Skin epidermis (tissue), 12 donors: Measurements from ENCODE around the gene PAX8.
A peak's percentile ranks its signal among the peaks of the same experiment; 100 is the strongest.

ENCODE experiments used
- H3K27ac ChIP-seq, 21 experiments: fragments of 200-600 bp; sonication (generic) in 11 of 21; one replicate each; pipeline ENCODE4 v1.5.0; 2020; ENCODE audit warnings: mild to moderate bottlenecking in 3 of 21, inconsistent platforms in 2 of 21, moderate library complexity in 2 of 21
- H3K4me3 ChIP-seq, 7 experiments: fragments of 200-600 bp; sonication (generic) in 2 of 7; one replicate each; pipeline ENCODE4 v1.5.0; 2020; ENCODE audit warnings: inconsistent platforms in 2 of 7, mild to moderate bottlenecking in 2 of 7, moderate library complexity in 1 of 7

The PAX8 gene

DNA sequence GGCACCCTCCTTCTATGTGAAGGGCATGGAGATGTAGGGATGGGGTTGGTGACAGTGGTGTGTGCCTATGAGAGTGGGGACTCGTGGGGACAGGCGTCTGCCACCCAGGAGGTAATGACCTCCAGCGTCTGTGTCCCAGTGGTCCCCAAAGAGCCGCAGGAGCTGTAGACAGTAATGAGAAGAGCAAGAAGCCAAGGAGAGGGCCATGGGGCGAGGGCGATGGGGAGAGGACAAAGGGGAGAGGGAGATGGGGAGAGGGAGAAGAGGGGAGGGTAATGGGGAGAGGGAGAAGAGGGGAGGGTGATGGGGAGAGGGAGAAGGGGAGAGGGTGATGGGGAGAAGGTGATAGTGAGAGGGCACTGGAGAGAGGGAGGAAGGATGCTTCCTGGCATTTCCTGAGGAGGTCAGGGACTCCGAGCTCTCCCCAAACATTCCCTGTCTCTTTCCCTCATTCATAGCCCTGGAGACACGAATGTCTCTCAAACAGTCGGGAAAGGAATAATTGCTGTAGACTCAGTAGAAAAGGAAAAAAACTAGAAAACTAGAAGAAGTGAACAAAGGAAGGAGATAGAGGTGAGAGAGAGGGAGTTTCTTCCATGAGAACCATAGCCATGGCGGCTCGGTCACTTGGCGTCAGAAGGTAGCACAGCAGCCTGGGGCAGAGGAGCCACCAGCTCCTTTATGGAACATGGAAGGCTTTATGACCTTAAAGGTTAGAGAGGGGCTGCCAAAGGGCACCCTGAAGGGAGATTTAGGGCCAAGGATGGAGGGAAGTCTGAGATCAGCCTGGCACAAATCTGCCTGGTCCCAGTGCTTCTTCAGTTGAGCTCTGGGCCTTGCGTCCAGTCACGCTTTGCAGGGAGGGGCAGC, 65.4 kb downstream of the PAX8 start:
- no peak overlapping the region for H3K4me3 ChIP-seq
- peak overlapping the region in 13 of 21 experiments; percentile 28 to 88 (median 78) for H3K27ac ChIP-seq

DNA sequence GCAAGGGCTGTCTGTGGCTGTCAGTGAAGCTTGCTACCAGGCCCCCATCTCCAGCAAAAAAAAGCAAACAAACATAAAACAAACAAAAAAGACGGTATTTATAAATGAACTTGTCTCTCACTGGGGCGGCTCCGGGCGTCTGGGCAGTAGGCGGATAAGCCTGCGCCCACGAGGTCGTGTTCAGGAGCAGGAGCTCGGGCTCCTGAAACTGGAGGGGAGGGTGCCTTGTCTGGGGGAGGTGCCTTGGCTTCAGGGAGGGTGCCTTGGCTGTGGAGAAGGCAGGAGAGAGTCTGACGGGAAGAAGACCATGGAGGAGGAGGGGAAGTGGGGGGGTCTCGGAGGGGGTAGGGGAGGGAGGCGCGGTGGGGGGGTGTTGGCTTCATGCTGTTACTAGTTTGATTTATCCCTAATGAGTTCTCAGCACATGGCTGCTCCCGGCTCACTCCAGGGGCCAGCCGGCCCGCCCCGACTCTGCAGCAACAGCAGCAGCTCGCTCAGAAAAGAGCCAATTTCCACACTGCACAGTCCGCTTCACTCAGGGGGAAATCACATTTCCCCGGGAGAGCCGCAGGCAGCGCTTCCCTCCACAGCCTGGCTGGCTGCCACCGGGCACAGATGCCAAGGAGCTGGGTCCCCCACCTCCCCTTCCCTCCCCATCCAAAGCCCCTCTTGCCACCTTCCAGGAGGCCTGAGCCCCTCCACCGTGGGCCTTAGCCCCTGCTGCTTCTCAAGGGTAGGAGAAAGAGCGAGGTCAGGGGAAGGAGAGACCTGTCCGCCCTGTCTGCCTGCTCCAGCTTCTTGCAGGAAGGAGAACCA, 66.3 kb downstream of the PAX8 start:
- peak overlapping the region in 1 of 7 experiments; percentile 16 for H3K4me3 ChIP-seq
- peak overlapping the region in 20 of 21 experiments; percentile 8 to 88 (median 78) for H3K27ac ChIP-seq

DNA sequence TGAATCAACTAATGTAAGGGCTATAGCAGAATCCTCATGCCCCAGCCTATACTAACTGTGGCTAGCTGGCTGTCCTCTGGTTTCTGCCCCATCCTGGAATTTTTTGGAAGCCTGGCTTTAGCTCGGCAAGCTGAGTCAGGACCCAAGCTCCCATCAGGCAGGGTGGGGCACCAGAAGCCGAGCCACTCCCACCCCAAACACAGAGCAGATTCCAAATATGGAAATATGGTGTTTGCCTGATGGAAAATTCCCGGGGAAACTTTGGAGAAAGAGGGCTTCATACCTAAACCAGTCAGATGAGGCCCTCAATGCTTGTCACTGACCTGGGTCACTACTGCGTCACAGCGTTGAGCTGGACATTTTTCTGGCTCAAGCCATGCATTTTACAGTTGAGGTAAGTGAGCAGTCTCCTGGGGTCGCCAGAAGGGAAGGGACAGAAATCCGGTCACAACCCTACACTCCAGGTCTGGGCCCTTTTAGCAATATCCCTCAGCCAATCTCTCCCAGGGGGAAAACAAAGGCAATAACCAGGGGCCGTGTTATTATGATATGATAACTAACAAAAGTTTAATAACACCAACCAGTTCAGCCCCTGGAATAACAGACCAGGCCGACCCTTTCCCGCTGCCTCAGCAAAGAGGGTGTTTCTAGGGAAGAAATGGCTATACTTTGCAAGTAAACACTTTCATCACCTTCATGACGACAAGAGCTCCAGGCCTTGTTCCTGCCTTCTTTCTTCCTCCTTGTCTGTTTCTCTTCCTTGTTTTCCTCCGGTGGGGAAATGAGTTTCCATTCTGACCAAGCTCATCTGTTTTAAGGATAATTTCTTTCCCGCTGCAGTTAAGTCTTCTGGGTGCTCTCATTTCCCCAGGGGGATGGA, 67.3 kb downstream of the PAX8 start:
- peak overlapping the region in 1 of 7 experiments; percentile 16 for H3K4me3 ChIP-seq
- peak overlapping the region in 20 of 21 experiments; percentile 28 to 88 (median 78) for H3K27ac ChIP-seq

DNA sequence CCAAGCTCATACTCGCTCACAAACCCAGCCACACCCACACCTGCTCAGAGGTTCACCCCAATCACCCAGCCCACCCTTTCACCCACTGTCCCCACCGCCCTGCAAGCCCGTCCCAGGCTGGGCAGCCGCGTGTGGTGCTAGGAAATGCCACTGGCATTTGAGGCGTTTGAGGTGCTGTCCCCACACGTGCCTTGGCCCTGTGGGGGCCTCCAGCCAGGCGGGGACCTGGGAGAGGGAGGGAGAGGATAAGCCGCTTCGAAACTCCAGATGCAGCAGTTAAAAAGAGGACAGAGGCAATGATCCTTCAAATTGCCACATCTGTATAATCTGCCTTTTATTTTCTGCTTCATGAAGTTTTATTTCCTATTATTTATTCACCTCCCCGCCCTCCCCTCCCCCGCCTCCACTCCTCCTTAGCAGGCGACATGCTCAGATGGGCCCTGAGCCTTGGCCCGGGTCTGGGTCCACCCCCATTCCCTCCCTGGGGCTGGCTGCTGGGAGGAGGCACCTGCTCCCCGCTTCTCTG, 69.0 kb downstream of the PAX8 start:
- Histone ChIP-seq H3K4me3 (no peak overlapping the region), H3K27ac (peak overlapping the region in 9 of 21 experiments; percentile 35 to 88 (median 83))

DNA sequence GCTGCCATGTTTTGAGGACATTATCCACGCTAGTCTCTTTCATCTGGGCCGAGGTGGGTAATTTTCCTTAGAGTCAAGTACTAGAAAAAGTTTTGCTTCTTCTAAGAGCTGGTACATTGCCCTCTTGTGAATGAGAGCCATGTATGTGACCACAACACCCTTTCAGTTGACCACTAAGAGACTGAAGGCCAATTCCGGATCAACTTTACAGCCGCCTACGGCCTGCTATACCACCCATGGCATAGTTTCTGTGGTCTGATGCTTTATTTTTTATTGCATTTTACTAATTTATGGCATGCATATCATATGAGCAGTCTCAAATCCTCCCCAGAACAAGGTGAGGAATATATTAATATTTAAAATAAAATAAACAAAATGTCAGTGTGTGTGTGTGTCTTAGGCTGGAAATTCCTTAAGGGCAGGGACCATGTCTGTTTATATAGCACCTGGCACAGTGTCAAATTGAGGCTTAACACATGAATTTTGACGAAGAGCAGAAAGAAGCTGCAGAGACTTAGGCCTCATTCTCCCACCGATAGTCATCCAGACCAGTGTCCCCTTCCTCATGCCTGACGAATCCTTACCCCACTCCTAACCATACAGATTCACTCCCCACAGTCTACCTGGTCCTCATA, 69.6 kb downstream of the PAX8 start:
- H3K4me3 ChIP-seq, result no peak overlapping the region
- H3K27ac ChIP-seq, result peak overlapping the region in 7 of 21 experiments; percentile 78 to 88 (median 84)

DNA sequence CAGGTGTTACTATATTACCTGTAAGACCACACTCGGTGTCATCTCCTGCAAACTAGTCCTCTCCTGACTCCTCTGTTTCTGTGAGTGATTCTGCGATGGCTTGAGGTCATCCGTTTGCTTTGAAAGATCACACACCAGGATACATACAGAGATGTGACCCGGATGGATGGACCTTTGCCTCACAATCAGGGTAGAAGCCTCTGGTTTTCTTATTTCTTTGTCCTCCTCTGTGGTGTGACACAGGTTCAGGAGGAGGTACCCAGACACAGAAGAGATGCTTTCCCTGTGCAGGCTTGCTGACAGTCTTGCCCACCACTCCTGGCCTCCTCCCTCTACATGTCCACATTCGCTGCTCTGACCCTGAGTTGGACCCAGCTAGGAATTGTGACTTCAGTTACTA, 70.3 kb downstream of the PAX8 start:
- no peak overlapping the region for H3K4me3 ChIP-seq
- peak overlapping the region in 1 of 21 experiments; percentile 88 for H3K27ac ChIP-seq

DNA sequence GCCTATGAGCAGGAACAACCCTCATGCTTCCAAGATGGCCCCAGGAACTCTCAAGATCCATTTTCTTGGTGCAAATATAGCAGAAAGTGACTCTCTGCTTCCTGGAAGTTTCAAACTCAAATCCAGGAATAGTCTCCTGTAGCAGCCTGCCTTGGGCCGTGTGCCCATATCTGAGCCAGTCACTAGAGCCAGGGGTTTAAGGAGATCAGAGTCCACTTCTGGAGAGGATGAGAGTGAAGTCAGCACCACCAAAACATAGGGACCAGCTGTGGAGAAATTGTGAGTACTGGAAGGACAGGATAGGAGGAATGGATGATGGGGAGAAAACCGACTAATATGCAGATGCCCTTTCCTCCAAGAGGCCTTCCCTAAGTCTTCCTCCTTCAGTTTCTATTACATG, 71.7 kb downstream of the PAX8 start:
- H3K4me3 ChIP-seq, result no peak overlapping the region
- H3K27ac ChIP-seq, result no peak overlapping the region

DNA sequence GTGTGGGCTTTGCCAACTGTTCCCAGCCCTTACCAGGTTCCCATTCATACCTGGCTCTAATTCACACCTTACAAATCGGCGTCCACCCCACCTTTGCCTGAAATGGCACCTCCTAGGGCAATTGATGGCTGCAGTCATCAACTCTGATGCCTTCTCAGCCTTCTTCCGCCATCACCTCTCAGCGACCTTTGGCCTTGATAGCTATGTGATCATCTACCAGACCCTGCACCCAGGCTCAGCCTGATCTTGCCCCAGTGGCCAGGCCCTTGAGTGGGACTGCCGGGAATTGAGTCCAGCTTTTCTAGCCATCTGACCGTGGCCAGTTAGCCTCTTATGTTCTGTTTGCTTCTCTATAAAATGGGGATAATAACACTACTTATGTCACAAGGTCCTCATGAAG, 72.5 kb downstream of the PAX8 start:
- Histone ChIP-seq H3K4me3 (no peak overlapping the region), H3K27ac (no peak overlapping the region)

DNA sequence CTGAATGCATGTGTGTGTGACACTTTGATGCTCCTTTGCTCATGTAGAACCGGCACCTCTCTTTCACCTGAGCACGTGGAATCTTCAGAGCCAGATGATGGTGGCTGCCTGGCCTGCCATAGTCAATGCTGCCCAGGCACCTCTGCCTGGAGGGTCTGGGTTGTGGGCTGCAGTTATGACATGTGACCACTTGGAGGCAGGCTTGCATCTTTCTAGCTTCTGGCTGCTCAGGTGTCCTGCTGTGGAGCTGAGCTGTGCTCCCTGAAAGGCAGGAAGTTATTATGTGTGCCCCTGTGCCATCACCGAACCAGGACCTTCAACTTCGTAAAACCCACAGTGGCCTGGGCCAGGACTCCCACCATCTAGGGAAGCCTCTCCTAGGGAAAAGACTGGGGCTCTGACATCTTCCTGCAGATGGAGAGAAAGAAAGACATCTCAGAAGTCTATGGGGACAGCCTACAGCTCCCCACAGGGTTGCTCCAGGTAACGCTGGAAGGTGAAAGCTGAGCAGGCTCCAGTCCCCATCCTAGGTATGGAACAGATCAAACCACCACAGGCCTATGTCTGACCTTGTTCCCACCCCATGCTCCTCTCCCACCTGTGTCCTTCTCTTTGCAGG, 74.7 kb downstream of the PAX8 start:
- Histone ChIP-seq H3K4me3 (no peak overlapping the region), H3K27ac (peak overlapping the region in 6 of 21 experiments; percentile 16 to 52 (median 36))

DNA sequence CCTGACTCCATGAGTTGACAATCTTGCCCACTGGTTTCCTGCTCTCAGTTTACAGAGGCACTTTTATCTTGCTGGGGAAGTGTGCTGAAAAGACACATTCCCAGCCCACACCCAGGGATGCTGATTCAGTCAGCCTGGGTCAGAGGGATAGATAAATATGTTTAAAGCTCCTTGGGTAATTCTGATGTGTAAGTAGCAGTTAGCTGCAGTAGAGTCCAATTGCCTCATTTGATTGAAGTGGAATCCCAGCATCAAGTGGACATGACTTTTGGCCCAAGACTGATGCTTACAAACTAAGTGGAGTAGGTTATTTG, 75.5 kb downstream of the PAX8 start:
- no peak overlapping the region for H3K4me3 ChIP-seq

DNA sequence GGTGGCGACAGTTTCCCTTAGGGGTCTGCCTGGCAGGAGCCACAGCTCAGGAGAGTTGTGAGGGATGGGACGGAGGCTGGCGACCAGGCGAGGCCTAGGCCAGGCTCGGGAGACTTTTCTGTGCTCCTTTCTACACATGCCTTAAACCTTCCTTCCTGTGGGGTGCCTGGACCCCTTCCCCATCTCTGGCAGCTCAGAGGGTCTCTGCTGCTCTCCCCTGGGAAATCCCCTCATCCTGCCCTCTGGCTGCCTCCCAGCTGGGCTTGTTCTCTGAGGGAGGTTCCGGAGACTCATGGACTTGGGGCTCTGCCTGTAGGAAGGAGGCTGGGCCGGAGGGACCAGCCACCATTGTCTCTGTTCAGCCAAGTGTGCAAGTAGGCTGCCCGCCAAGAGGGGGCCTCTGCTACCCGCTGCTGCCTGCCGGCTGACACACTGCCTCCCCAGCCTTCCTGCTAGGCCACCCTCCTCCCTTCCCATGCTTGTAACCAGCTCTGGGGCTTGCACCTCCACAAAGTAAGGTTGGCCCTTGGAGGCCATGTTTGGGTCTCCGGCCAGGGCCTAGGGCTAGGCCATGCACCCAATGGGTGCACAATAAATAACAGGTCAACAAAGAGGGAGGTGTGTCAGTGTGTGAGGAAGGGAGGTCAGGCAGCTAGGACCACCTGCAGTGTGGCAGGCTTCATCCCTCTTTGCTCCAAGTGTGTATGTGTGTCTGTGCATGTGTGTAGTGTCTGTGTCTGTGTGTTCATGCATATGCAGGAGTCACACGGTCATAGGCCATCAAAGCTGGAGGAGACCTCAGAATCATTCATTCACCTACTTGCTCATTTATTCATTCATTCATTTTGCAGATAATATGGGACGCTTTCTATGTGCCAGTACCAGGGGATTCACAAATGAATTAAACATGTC, 76.2 kb downstream of the PAX8 start:
- Histone ChIP-seq H3K4me3 (no peak overlapping the region), H3K27ac (peak overlapping the region in 7 of 21 experiments; percentile 17 to 57 (median 46))

More for the DNA sequence above, 75.5 kb downstream of the PAX8 start:
- no peak overlapping the region for H3K27ac ChIP-seq

DNA sequence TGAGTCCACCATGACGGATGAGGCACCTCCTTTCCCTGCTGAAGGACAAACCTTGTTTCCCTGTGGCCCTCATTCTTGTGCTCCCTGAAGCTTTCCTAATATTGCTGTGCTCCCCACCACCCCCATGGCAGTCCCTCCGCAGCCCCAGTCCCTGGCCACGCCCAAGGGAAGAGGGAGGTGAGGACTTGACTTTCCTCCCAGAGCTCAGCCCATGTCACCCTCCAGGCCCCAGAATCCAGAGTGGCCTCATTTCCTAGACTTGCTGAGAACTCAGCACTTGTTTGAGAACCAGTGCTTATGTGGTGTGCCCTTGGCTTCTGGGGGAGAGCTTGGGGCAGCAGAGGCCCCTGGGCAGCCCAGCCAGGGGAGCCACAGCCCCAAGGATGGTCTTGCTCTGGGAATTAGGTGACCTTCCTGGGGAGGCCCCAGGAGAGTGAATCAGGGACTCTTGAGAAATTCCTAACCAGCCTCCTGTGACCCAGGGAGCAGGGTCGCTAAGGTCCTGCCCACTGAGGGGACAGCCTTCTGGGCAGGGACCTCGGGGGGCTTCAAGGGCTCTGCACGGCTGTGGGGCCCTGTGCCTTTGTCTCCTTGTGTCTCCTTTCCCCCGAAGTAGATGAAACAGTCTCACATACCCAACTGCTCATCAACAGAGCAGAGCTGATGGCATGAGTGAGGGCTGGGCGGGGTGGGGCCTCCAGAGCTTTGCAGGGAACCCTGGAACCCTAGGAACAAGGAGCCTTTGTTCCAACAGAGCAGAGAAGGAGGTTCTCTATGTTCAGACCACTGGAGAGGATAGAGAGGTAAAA, 77.0 kb downstream of the PAX8 start:
- Histone ChIP-seq H3K4me3 (no peak overlapping the region), H3K27ac (peak overlapping the region in 8 of 21 experiments; percentile 21 to 57 (median 44))

DNA sequence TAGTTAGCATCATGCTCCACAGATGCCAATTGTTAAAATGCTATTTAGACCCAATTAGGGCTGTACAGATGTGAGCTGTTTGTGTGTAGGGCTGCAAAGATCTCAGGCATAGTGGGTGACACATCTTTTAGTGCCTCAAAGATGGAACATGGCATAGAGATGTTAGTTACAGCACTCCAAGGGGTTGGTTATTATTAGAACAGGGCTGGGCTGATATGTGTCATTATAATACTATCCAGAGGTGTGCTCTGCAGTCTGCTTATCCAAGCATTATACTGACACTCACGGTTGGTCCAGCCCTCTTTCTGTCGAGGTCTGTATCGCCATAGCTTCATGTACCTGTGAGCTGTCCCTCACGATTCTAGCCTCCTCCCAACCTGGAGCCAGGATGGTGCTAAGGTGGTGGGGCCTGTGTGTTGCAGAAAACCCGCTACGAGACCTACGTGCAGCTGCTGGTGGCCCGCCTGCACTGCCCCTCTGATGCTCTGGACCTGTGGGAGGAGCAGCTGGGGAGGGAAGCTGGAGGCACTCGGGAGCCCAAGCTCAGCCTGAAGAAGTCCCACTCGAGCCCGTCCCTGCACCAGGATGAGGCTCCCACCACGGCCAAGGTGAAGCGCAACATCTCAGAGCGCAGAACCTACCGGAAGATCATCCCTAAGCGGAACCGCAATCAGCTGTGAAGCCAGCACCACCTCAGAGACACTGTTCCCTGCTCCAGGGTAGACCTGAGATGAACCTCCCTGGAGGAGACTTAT, 77.8 kb downstream of the PAX8 start:
- peak overlapping the region in 10 of 21 experiments; percentile 24 to 92 (median 88) for H3K27ac ChIP-seq
- no peak overlapping the region for H3K4me3 ChIP-seq

DNA sequence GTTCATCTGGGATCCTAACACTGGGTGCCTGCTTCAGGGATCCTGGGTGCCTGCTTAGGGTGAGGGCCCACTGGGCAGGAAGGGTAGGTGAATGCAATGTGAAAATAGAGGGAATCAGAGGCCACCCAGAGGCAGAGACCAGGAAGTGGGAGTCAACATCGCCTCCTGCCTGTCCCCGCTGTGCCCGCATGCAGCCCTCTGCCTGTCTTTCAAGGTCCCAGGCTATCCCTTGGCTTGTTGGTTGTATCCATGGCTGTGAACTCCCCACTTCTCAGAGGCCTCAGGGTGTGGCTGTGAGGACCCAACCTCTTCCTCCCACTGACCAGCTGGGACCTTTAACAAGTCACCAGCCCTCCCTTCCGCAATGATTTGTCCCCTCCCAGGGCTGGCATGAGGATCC, 78.5 kb downstream of the PAX8 start:
- H3K27ac ChIP-seq, result peak overlapping the region in 14 of 21 experiments; percentile 12 to 92 (median 79)

DNA sequence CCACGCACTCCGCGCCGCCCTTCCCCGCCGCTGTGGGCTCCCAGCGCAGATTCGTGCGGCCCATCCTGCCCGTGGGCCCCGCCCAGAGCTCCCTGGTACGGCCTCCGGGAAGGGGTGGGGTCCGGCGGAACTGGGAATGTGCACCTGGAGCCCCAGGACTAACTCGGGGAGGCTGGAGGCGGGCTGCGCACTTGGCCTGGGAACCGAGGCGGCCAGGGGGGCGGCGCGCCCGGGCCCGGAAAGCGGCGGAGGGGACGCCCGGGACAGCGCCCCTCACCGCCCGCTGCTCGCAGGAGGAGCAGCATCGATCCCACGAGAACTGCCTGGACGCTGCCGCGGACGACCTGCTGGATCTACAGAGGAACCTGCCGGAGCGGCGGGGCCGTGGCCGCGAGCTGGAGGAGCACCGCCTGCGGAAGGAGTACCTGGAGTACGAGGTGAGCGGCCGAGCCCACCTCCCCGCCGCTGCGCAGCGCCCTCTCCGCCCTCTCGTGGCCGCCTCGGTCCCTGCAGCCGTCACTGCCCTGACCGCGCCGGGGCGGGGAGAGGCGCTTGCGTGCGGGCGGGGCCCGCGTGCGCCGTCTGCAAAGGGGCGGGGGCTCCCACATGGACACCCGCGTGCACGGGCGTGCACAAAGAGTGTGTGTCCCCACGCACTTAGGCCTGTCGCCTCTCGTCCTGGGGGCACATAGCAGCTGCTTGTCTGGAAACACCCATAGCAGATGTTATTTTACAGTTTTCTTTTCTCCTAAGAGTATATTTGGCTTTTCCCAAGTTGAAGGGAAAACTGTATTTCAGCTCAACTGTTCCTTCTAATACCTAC, 79.7 kb downstream of the PAX8 start:
- Histone ChIP-seq H3K4me3 (peak overlapping the region; percentile 53 to 67 (median 59)), H3K27ac (peak overlapping the region; percentile 45 to 92 (median 86))

More for the DNA sequence above, 78.5 kb downstream of the PAX8 start:
- H3K4me3 ChIP-seq, result no peak overlapping the region
